ENCODE results near the gene PLD2. TPM values are rescaled to one million over a fixed set of nuclear protein-coding genes. Genes with fewer than 3 reads are reported as not detected.

Gene PLD2
- total and polyA plus RNA-seq, 2 donors (not counting 1 experiment from before 2014, with no cell fraction given) = 12.7 to 14.9 TPM

GRCh38 chr17:4786516-4786915 is 20.4 kb upstream of the PLD2 start:
- DNase-seq (ENCODE audit: low read depth in 2 of 2) = no peak
- Histone ChIP-seq H3K79me2 (ENCODE audit: control insufficient read depth, insufficient read depth, low read length) (no peaks in the 10 kb centered on the region), H3K9ac (ENCODE audit: insufficient read depth, low read length) (no peak overlapping the region), H4K20me1 (ENCODE audit: control insufficient read depth, extremely low read depth, insufficient read depth, low read length) (no peaks in the 10 kb centered on the region), H3K4me3 (replicated peaks in 1 of 4; ENCODE audit: control extremely low read depth in 1 of 4, insufficient read depth in 1 of 4, low read depth in 3 of 4, low read length in 4 of 4) (peak overlapping the region in 2 of 4 experiments; percentile 16 to 33), H3K4me2 (ENCODE audit: extremely low read depth, insufficient read depth, low read length) (peak overlapping the region; percentile 78), H3K4me1 (ENCODE audit: control insufficient read depth, extremely low read depth, insufficient read depth, low read length) (peaks cover 8% of the 10 kb centered on the region), H3K27me3 (ENCODE audit: control insufficient read depth, insufficient read depth, low read length) (peaks cover 5% of the 10 kb centered on the region), H3K9me3 (ENCODE audit: control insufficient read depth, insufficient read depth, low read depth, low read length) (no peaks in the 10 kb centered on the region), H2AFZ (ENCODE audit: low read length) (no peak overlapping the region), H3K27ac (ENCODE audit: insufficient read depth, low read length) (no peak overlapping the region), H3K36me3 (ENCODE audit: control insufficient read depth, insufficient read depth, low read length) (no peaks in the 10 kb centered on the region)
- TF ChIP-seq EZH2 (IDR thresholded peaks at IDR 0.05; ENCODE audit: low read length, missing control alignments) (no peak), CTCF (conservative IDR thresholded peaks at IDR 0.05 in 1 of 2, IDR thresholded peaks at IDR 0.05 in 1 of 2; ENCODE audit: low read depth in 1 of 2, low read length in 2 of 2) (no peak)

- Histone ChIP-seq H3K4me2 (ENCODE audit: extremely low read depth, insufficient read depth, low read length) (no peak overlapping the region), H3K9ac (ENCODE audit: insufficient read depth, low read length) (no peak overlapping the region), H2AFZ (ENCODE audit: low read length) (no peak overlapping the region), H3K9me3 (ENCODE audit: control insufficient read depth, insufficient read depth, low read depth, low read length) (no peaks in the 10 kb centered on the region), H3K27me3 (ENCODE audit: control insufficient read depth, insufficient read depth, low read length) (peaks cover 3% of the 10 kb centered on the region), H3K79me2 (ENCODE audit: control insufficient read depth, insufficient read depth, low read length) (no peaks in the 10 kb centered on the region), H3K36me3 (ENCODE audit: control insufficient read depth, insufficient read depth, low read length) (no peaks in the 10 kb centered on the region), H3K4me3 (replicated peaks in 1 of 4; ENCODE audit: control extremely low read depth in 1 of 4, insufficient read depth in 1 of 4, low read depth in 3 of 4, low read length in 4 of 4) (no peak overlapping the region), H3K4me1 (ENCODE audit: control insufficient read depth, extremely low read depth, insufficient read depth, low read length) (peaks cover 8% of the 10 kb centered on the region), H4K20me1 (ENCODE audit: control insufficient read depth, extremely low read depth, insufficient read depth, low read length) (no peaks in the 10 kb centered on the region), H3K27ac (ENCODE audit: insufficient read depth, low read length) (no peak overlapping the region)
- DNase-seq (ENCODE audit: low read depth in 2 of 2) = peak in 1 of 2 donors; percentile 26
- TF ChIP-seq CTCF (conservative IDR thresholded peaks at IDR 0.05 in 1 of 2, IDR thresholded peaks at IDR 0.05 in 1 of 2; ENCODE audit: low read depth in 1 of 2, low read length in 2 of 2) (no peak), EZH2 (IDR thresholded peaks at IDR 0.05; ENCODE audit: low read length, missing control alignments) (no peak)
These were observed 18.7 kb upstream of the PLD2 start for GRCh38 chr17:4788159-4788806.

- peak within 1 kb of the TSS; percentile 90 for H3K9ac ChIP-seq (ENCODE audit: insufficient read depth, low read length)
- H3K27ac ChIP-seq (ENCODE audit: insufficient read depth, low read length) = peak within 1 kb of the TSS; percentile 78
These were observed 17.9 kb upstream of the PLD2 start, which contains the start of gene GLTPD2 for GRCh38 chr17:4788807-4789700. TSS of gene GLTPD2 (plus strand) at chr17:4788964. CDS start at chr17:4789012, 48 bp downstream.

More at GRCh38 chr17:4788807-4789700, 17.9 kb upstream of the PLD2 start, which contains the start of gene GLTPD2:
- H3K27me3 ChIP-seq (ENCODE audit: control insufficient read depth, insufficient read depth, low read length) = peaks cover 3% of the 10 kb centered on the region
- no peak for TF ChIP-seq CTCF (conservative IDR thresholded peaks at IDR 0.05 in 1 of 2, IDR thresholded peaks at IDR 0.05 in 1 of 2; ENCODE audit: low read depth in 1 of 2, low read length in 2 of 2)
- no peak for TF ChIP-seq EZH2 (IDR thresholded peaks at IDR 0.05; ENCODE audit: low read length, missing control alignments)
- DNase-seq (ENCODE audit: low read depth in 2 of 2) = no peak
- H3K79me2 ChIP-seq (ENCODE audit: control insufficient read depth, insufficient read depth, low read length) = no peaks in the 10 kb centered on the region
- H3K4me2 ChIP-seq (ENCODE audit: extremely low read depth, insufficient read depth, low read length) = peak within 1 kb of the TSS; percentile 84
- no peaks in the 10 kb centered on the region for H3K9me3 ChIP-seq (ENCODE audit: control insufficient read depth, insufficient read depth, low read depth, low read length)
- peak within 1 kb of the TSS; percentile 75 for H2AFZ ChIP-seq (ENCODE audit: low read length)
- no peaks in the 10 kb centered on the region for H3K36me3 ChIP-seq (ENCODE audit: control insufficient read depth, insufficient read depth, low read length)
- H3K4me3 ChIP-seq (replicated peaks in 1 of 4; ENCODE audit: control extremely low read depth in 1 of 4, insufficient read depth in 1 of 4, low read depth in 3 of 4, low read length in 4 of 4) = peak within 1 kb of the TSS; percentile 56 to 76 (median 65)
- H3K4me1 ChIP-seq (ENCODE audit: control insufficient read depth, extremely low read depth, insufficient read depth, low read length) = peaks cover 8% of the 10 kb centered on the region
- no peaks in the 10 kb centered on the region for H4K20me1 ChIP-seq (ENCODE audit: control insufficient read depth, extremely low read depth, insufficient read depth, low read length)
